Stimulated activated CD4-positive, alpha-beta T cell treated with anti-CD3 and anti-CD28 coated beads, Interleukin-1b, Interleukin-23, amount 100 ng/mL, for 1 hour (primary cell): ENCODE measurements around the gene NHERF2.

Experiments
- DNase-seq, 2 donors: peaks; one replicate each; pipeline ENCODE4 v3.0.0-alpha.2; 2020; ENCODE audit warnings: low read depth in 2 of 2

The NHERF2 gene

GRCh38 chr16:2061023-2061422 is 34.3 kb downstream of the NHERF2 start:
- DNase-seq: no peak

GRCh38 chr16:2061526-2061925 is 34.8 kb downstream of the NHERF2 start:
- no peak for DNase-seq

GRCh38 chr16:2062801-2063200 is 36.1 kb downstream of the NHERF2 start:
- no peak for DNase-seq

GRCh38 chr16:2063861-2064260 is 37.2 kb downstream of the NHERF2 start:
- DNase-seq: no peak

- no peak for DNase-seq
Measured at GRCh38 chr16:2064368-2064945, 37.8 kb downstream of the NHERF2 start.

- DNase-seq: no peak
Measured at GRCh38 chr16:2066139-2066538, 39.4 kb downstream of the NHERF2 start.

DNA sequence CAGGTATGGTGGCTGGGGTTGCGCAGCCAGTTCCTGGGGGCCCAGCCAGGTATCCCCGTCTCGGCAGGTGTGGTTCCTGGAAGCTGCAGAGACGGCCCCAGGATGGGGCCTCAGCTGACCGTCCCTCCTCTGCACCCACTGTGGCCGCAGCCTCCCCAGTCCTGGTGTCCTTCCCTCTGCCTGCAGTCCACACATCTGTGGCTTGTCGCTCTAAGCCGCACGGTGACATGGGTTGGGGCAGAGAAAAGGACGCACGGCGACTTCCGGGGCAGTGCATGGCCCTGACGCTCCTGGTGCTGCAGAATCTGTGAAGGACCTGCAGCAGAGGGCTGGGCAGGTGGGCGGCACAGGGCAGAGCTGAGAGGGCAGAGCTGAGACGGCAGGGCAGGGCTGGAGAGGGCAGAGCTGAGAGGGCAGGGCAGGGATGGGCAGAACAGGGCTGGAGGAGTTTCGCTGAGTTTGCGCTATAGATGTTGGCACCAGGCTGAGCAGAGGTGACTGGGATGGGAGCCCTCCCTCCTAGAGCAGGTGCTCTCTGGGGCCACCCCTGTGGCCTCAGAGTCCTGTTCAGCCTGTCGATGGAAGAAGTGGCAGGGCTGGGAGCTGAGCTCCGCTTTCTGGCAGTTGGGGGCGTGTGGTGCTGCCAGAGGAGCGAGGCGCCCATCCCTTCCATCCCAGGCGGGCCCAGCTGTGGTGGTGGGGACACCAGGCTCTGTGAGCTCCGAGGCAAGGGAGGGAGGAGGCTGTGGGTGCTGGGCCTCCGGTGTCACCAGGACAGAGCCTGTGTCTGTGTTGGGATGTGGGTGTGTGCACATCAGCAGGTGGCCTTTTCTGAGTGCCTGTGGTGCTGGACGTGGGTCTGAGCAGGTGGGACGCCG is 44.1 kb downstream of the NHERF2 start:
- no peak for DNase-seq

DNA sequence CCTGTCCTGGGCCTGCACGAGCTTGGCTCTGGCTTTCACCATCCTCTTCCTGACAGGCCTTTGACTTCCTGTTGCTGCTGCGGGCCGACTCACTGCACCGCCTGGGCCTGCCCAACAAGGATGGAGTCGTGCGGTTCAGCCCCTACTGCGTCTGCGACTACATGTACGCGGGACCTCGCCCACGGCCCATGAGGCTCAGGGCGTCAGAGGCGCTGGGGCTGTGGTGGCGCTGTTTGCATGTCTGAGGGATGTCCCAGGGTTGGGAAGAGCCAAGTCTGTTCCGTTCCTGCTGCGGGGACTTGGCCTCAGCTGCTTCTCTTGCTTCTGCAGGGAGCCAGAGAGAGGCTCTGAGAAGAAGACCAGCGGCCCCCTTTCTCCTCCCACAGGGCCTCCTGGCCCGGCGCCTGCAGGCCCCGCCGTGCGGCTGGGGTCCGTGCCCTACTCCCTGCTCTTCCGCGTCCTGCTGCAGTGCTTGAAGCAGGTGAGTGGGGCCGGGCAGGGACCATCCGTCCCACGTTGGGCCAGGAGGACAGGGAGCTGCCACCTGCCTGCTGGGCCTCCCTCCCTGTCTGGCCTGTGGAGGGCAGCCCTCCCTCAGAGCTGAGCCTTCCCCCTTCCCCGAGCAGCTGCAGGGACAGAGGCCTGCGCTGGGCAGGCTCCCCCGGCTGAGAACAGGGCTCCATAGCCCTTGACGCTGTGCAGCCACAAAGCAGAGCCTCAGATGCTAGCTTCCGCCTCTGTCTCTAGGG is 44.9 kb downstream of the NHERF2 start:
- DNase-seq: no peak

- DNase-seq: no peak
Measured at GRCh38 chr16:2072926-2073325, 46.2 kb downstream of the NHERF2 start.

DNA sequence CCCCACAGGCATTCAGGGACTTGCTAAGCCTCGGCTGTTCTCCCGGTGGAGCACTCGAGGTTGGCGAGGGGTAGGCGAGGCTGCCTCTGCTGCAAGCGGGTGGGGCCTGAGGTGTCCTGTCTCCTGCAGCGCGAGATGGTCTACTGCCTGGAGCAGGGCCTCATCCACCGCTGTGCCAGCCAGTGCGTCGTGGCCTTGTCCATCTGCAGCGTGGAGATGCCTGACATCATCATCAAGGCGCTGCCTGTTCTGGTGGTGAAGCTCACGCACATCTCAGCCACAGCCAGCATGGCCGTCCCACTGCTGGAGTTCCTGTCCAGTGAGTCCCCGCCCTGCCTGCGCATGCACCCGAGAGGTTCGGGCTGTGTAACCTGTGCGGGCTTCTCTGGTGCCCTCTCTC is 47.4 kb downstream of the NHERF2 start:
- no peak for DNase-seq

DNA sequence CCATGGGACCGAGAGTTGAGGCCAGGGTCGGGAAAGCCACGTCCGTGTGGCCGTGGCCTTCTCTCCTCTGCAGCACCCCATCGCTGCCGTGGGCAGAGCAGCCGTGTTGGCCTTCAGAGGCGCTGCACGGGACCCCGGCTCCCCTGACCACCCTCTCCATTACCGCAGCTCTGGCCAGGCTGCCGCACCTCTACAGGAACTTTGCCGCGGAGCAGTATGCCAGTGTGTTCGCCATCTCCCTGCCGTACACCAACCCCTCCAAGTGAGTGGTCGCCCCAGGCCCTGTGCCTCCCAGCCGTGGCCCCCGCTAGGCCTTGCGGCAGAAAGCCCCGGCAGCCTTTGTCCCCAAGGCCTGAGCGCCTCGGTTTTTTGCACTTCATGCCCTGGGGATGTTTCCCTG is 48.9 kb downstream of the NHERF2 start:
- no peak for DNase-seq

- DNase-seq: no peak
Measured at GRCh38 chr16:2076072-2076865, 49.6 kb downstream of the NHERF2 start.

DNA sequence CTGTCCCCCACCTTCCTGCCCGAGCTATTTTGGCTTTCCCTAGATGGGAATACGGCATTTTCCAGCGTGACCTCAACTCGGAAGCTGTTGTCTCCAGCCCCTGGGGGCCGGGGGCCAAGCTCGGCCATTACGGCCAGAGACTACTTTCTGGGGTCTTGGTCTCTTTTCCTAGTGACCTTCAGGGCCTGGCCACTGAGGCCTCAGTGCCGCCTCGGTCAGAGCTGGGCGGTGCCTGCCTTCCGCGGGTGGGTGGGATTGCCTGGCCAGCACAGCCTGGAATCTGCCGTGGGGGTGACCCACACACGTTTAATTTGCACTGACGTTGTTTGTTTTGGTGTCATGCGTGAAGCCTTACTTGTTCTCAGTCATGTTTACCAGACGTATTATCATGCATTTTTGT is 50.3 kb downstream of the NHERF2 start:
- DNase-seq: no peak

DNA sequence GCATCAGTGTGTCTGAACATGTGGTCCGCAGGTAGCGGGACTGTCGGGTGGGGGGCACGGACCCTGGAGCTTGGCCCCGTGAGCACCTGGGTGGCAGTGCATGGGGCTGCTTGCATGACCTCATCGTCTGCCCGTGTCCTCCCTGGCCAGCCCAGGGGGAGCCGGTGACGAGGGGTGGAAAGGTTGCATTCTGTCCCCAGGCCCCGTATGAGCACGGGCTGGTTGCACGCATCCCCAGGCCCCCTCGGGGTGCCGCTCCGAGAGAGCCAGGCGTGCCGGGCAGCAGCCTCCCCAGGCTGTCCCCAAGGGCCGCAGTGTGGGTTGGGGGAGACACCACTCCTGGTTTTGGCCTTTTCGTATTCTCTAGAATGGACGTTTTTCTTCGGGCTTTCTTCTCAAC is 51.0 kb downstream of the NHERF2 start:
- DNase-seq: no peak

- DNase-seq: no peak
Measured at GRCh38 chr16:2078096-2078495, 51.4 kb downstream of the NHERF2 start.

DNA sequence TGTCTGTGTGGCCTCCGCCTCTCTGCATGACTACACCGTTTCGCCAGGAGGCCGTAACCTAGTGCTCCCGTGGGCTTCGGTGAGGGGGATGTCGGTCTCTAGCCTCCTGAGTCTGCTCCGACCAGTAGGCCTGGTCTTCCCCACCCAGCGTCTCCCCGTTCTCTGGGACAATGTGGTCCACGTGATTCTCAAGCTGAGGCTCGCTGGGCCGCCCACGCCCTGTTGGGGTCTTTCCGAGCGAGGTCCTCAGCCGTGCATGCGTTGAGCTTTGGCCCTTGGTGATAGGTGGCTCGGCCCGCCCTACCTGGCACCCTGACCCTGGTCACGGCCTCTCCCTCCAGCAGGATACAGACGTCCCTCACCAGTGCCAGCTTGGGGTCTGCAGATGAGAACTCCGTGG is 52.0 kb downstream of the NHERF2 start:
- no peak for DNase-seq

DNA sequence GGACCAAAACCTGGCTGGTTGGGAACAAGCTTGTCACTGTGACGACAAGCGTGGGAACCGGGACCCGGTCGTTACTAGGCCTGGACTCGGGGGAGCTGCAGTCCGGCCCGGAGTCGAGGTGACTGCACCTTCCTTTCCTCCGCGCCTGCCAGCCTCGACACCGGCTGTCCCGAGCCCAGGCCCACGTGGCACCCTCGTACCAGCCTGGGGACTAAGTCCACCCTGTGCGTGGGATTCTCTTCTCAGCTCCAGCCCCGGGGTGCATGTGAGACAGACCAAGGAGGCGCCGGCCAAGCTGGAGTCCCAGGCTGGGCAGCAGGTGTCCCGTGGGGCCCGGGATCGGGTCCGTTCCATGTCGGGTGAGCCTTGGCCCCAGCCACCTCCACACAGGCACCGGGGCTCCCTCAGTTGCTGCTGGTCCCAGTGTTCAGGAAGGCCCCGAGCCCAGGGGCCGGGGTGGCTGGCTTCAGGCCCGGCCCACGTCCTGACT is 52.7 kb downstream of the NHERF2 start:
- DNase-seq: no peak

- no peak for DNase-seq
Measured at GRCh38 chr16:2079991-2080390, 53.3 kb downstream of the NHERF2 start.

DNA sequence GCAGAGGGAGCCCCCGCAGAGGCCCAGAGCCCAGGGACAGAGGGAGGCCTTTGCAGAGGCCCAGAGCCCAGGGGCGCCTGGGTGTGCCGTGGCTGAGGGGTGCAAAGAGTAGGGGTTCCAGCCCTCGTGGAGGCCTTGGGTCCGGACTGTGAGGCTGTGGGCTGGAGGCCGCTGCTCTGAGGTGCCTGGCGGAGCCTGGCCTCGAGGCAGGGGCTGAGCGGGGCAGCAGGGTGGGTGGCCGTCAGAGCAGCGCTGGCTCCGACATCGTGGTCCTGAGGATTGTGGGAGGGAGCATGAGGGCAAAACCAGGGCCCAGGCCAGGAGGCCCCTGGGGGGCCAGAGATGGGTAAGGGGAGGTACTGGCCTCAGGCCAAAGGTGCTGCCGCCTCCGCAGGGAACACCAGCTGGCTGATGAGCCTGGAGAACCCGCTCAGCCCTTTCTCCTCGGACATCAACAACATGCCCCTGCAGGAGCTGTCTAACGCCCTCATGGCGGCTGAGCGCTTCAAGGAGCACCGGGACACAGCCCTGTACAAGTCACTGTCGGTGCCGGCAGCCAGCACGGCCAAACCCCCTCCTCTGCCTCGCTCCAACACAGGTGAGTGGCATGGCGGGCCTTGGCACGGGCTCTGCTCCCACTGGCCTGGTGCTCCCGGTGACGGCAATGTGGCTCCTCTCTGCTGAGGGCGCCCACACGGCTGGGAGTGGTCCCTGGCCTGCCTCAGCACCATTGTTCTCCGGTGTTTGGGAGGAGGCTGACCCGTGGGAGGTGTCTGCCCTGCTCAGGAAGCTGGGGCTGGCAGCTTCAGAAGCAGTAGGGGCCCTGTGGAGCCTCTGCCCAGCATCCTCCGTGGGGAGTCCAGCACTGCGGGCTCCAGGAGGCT is 54.7 kb downstream of the NHERF2 start:
- no peak for DNase-seq

- DNase-seq: no peak
Measured at GRCh38 chr16:2082171-2082982, 55.7 kb downstream of the NHERF2 start.
